OCI-LY7 (cell line): ENCODE data around the gene KLHL25. TPM values are rescaled to one million over a fixed set of nuclear protein-coding genes. Genes with fewer than 3 reads are reported as not detected.

Source experiments
- BruUV-seq: library from RNA; stranded (reverse); fragments of 400-500 nt; replicated peaks from 2 replicates; lab custom pipeline; 2021; lab: Mats Ljungman, UMichigan
- CTCF ChIA-PET: fragments of 300-600 bp; sonication (Branson Sonifier 250); formaldehyde crosslinking; loops from one replicate; lab custom pipeline; 2022; ENCODE audit warnings: antibody characterized with exemption; ENCODE audit not compliant: unreplicated experiment; lab: Charles Lee
- POLR2A ChIA-PET: fragments of 300-600 bp; sonication (Branson Sonifier 250); formaldehyde crosslinking; loops from one replicate; lab custom pipeline; 2022; ENCODE audit warnings: antibody characterized with exemption; lab: Charles Lee
- DNase-seq: peaks from one replicate; pipeline ENCODE4 v3.0.0-alpha.2; 2015; ENCODE audit warnings: low spot score
- H2AFZ ChIP-seq: fragments of 200-600 bp; sonication (generic), shearing (Covaris generic); 2 replicates; pipeline ENCODE4 v1.6.1; 2014; ENCODE audit warnings: mild to moderate bottlenecking, antibody characterized with exemption, low read length, moderate library complexity
- H3K27ac ChIP-seq: fragments of 200-600 bp; sonication (generic); 2 replicates; pipeline ENCODE4 v1.5.1; 2014; ENCODE audit warnings: mixed run types, low read depth, mild to moderate bottlenecking, moderate library complexity, low read length, inconsistent platforms; ENCODE audit not compliant: poor library complexity, severe bottlenecking
- H3K36me3 ChIP-seq: fragments of 200-600 bp; sonication (generic); 2 replicates; pipeline ENCODE4 v1.6.1; 2014; ENCODE audit warnings: mild to moderate bottlenecking, antibody characterized with exemption, low read length, moderate library complexity, mixed read lengths; ENCODE audit not compliant: insufficient read depth
- H3K4me1 ChIP-seq: fragments of 200-600 bp; sonication (generic); 2 replicates; pipeline ENCODE4 v1.5.1; 2014; ENCODE audit warnings: mild to moderate bottlenecking, low read length; ENCODE audit not compliant: insufficient read depth, poor library complexity, severe bottlenecking
- H3K4me2 ChIP-seq: fragments of 200-600 bp; sonication (generic); 2 replicates; pipeline ENCODE4 v1.6.1; 2014; ENCODE audit warnings: mild to moderate bottlenecking, low read length
- H3K4me3 ChIP-seq: fragments of 200-600 bp; sonication (generic); 2 replicates; pipeline ENCODE4 v1.5.1; 2014; ENCODE audit warnings: mild to moderate bottlenecking, low read depth, low read length; ENCODE audit not compliant: poor library complexity, severe bottlenecking
- H3K79me2 ChIP-seq: fragments of 200-600 bp; sonication (generic); 2 replicates; pipeline ENCODE4 v1.6.1; 2016; ENCODE audit warnings: low read depth, mild to moderate bottlenecking, low read length, moderate library complexity, mixed read lengths; ENCODE audit not compliant: insufficient read depth
- H3K9me2 ChIP-seq: fragments of 200-600 bp; sonication (generic); 2 replicates; pipeline ENCODE4 v1.6.1; 2016; ENCODE audit warnings: mild to moderate bottlenecking, low read length, mixed read lengths; ENCODE audit not compliant: insufficient read depth
- H3K9me3 ChIP-seq: fragments of 200-600 bp; sonication (generic); 2 replicates; pipeline ENCODE4 v1.6.1; 2014; ENCODE audit warnings: mild to moderate bottlenecking, mixed run types, low read length, mixed read lengths
- H4K20me1 ChIP-seq: fragments of 200-600 bp; sonication (generic); 2 replicates; pipeline ENCODE4 v1.6.1; 2014; ENCODE audit warnings: mild to moderate bottlenecking, antibody characterized with exemption, low read length, moderate library complexity, mixed read lengths; ENCODE audit not compliant: insufficient read depth
- CTCF ChIP-seq: fragments of 200-600 bp; sonication (generic); conservative IDR thresholded peaks from 2 replicates; pipeline ENCODE4 v1.5.1; 2014; ENCODE audit warnings: mild to moderate bottlenecking, antibody characterized with exemption, low read length, moderate library complexity, mixed read lengths
- EZH2phosphoT487 ChIP-seq: fragments of 200-600 bp; sonication (generic); IDR thresholded peaks from 2 replicates; pipeline ENCODE4 v1.6.1; 2018; ENCODE audit warnings: low read depth, borderline replicate concordance, mild to moderate bottlenecking, mixed run types, antibody characterized with exemption, low read length, moderate library complexity, mixed read lengths
- intact Hi-C: fragments of 100-400 bp; cut with micrococcal nuclease; formaldehyde crosslinking; loops from one replicate; pipeline ENCODE4 v1.10.0; 2022; ENCODE audit not compliant: unreplicated experiment
- total RNA-seq, 2 experiments: library from RNA; depleted of rRNA in 1 of 2; stranded (reverse); fragments of >200 nt in 1 of 2; shearing (Covaris generic) in 1 of 2; gene quantifications; 2 replicates each; pipeline ENCODE4 v1.2.3, GENCODE V29; 2014 to 2022

The KLHL25 gene
- total RNA-seq, 2 experiments from 2014 or later, result 5.1 to 7.7 TPM

- no peak overlapping the region for H3K27ac ChIP-seq
- ChIA-PET POLR2A (interaction anchor here (0.7 kb wide), 1 partner anchor 189 kb away, joined by 3 read pairs; no protein-coding TSS in a partner anchor), CTCF (interaction anchor here (0.6 kb wide), 1 partner anchor 10 kb away, joined by 3 read pairs; no protein-coding TSS in a partner anchor)
- H3K4me1 ChIP-seq, result no peaks in the 10 kb centered on the region
- H3K4me3 ChIP-seq, result no peak overlapping the region
- no peak overlapping the region for H2AFZ ChIP-seq
- H3K9me2 ChIP-seq, result no peaks in the 10 kb centered on the region
- TF ChIP-seq EZH2phosphoT487 (no peak), CTCF (no peak)
- H3K79me2 ChIP-seq, result no peaks in the 10 kb centered on the region
- DNase-seq, result no peak
- intact Hi-C loops, result no loop called here
- BruUV-seq, result no TSS peak
- no peaks in the 10 kb centered on the region for H4K20me1 ChIP-seq
- H3K36me3 ChIP-seq, result peaks cover 79% of the 10 kb centered on the region
- no peak overlapping the region for H3K4me2 ChIP-seq
- H3K9me3 ChIP-seq, result no peaks in the 10 kb centered on the region
These were observed 48.1 kb downstream of the KLHL25 start for GRCh38 chr15:85746641-85747040.

GRCh38 chr15:85745525-85746150 lies 49.1 kb downstream of the KLHL25 start:
- H4K20me1 ChIP-seq, result no peaks in the 10 kb centered on the region
- BruUV-seq, result no TSS peak
- H3K9me3 ChIP-seq, result no peaks in the 10 kb centered on the region
- H3K4me3 ChIP-seq, result no peak overlapping the region
- no peak overlapping the region for H3K27ac ChIP-seq
- H3K9me2 ChIP-seq, result no peaks in the 10 kb centered on the region
- no peak overlapping the region for H2AFZ ChIP-seq
- H3K4me2 ChIP-seq, result no peak overlapping the region
- POLR2A ChIA-PET, result no interaction called here
- no peaks in the 10 kb centered on the region for H3K79me2 ChIP-seq
- intact Hi-C loops, result no loop called here
- TF ChIP-seq CTCF, result no peak
- no peak for TF ChIP-seq EZH2phosphoT487
- CTCF ChIA-PET, result interaction anchor here (0.6 kb wide), 1 partner anchor 19 kb away, joined by 3 read pairs; no protein-coding TSS in a partner anchor
- no peaks in the 10 kb centered on the region for H3K4me1 ChIP-seq
- DNase-seq, result no peak
- H3K36me3 ChIP-seq, result peaks cover 88% of the 10 kb centered on the region

- Histone ChIP-seq H3K9me2 (no peaks in the 10 kb centered on the region), H3K79me2 (no peaks in the 10 kb centered on the region), H3K9me3 (no peaks in the 10 kb centered on the region), H3K4me3 (no peak overlapping the region), H2AFZ (no peak overlapping the region), H3K27ac (no peak overlapping the region), H3K4me1 (no peaks in the 10 kb centered on the region), H3K4me2 (no peak overlapping the region), H4K20me1 (no peaks in the 10 kb centered on the region), H3K36me3 (peaks cover 95% of the 10 kb centered on the region)
- BruUV-seq, result no TSS peak
- POLR2A ChIA-PET, result no interaction called here
- DNase-seq, result no peak
- TF ChIP-seq CTCF, result no peak
- TF ChIP-seq EZH2phosphoT487, result no peak
- intact Hi-C loops, result no loop called here
- CTCF ChIA-PET, result no interaction called here
These were observed 49.7 kb downstream of the KLHL25 start for GRCh38 chr15:85745023-85745422.
